WI38 (cell line): ENCODE results near the gene SPRN.

Experiments used
- H3K4me3 ChIP-seq: 2 replicates; pipeline ENCODE4 v1.5.1; 2011; ENCODE audit warnings: low read depth, mild to moderate bottlenecking, control low read depth, low read length
- CTCF ChIP-seq: IDR thresholded peaks from 2 replicates; pipeline ENCODE4 v1.5.1; 2012; ENCODE audit warnings: low read depth, mild to moderate bottlenecking, control low read depth, low read length

The SPRN gene

DNA sequence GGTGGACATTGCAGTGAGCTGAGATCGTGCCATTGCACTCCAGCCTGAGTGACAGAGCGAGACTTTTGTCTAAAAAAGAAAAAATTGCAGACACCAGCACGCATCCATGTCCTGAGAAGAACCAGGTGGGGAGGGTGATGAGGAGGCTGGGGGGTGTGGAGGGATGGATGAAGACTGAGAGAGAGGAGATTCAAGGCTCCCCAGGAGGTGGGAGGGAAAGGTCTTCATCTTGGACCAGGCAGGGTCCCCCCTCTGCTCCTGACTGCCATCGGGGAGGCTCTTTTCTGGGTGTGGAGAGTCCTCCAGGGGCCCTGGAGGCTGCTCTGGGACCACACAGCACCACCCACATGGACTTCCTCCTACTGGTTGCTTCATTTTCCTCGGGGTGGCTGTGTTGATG is 30.8 kb upstream of the SPRN start:
- no peak overlapping the region for H3K4me3 ChIP-seq
- no peak for TF ChIP-seq CTCF

- no peak overlapping the region for H3K4me3 ChIP-seq
- no peak for TF ChIP-seq CTCF
These were observed 29.9 kb upstream of the SPRN start for GRCh38 chr10:133454204-133454893.

DNA sequence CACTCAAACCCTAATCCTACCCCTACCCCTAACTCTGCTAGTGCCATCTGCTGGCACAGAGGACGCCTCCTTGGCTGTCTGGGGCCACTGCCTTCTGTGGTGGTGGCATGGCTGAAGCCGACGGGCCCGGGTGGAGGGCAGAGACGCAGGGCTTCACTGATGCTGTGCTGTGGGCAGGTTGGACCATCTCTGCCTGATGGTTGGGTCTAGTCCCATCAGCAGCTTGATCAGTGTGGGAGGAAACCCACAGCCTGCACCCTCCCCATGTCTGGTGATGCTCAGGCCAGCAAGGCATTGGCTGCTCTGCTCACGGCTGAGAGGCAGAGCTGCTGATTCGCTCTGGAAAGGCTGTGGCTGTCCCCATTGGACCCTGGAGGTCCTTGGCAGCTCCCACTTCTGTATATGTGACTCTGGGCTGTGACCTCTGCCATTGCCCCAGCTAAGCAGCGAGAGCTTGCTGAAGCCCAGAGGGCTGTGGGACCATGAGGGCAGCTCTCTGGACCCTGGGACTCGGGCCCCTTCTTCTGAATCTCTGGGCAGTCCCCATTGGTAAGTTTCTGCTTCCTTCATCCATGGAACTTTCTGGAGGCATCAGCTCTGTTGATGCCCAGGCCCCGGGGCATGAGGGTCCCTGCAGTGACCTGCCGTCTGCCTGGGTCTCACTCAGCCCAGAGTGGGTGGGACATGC is 29.2 kb upstream of the SPRN start, which contains the start of gene SCART1:
SCART1 (plus strand) TSS at position 430 of the 688 bp plus-strand sequence; CDS start at position 483, 53 bp downstream.
- TF ChIP-seq CTCF: no peak
- no peak within 1 kb of the TSS for H3K4me3 ChIP-seq

DNA sequence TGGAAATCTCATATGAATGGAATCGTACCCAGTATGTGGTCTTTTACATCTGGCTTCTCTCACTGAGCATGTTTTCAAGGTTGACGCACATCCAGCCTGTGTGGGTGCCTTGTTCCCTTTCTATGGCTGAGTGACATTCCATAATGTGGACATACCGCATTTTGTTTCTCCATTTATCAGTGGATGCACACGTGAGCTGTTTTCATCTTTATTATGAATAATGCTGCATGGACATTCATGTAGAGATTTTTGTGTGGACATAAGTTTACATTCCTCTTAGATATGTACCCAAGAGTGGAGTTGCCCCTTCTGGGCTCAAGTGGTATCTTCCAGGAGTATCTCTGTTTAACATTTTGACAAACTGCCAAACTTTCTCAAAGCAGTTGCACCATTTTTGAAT is 28.0 kb upstream of the SPRN start:
- TF ChIP-seq CTCF: no peak
- H3K4me3 ChIP-seq: no peak overlapping the region

- no peak overlapping the region for H3K4me3 ChIP-seq
- no peak for TF ChIP-seq CTCF
These were observed 26.9 kb upstream of the SPRN start for GRCh38 chr10:133451346-133451745.

DNA sequence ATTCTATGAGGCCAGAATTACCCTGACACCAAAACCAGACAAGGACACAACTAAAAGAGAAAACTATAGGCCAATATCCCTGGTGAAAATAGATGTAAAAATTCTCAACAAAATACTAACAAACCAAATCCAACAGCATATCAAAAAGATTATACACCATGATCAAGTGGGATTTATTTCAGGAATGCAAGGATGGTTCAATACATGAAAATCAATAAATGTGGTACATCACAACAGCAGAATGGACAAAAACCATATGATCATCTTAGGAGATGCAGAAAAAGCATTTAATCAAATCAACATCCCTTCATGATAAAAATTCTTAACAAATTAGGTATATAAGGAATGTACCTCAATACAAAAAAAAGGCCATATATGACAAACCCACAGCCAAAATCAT is 23.7 kb upstream of the SPRN start:
- no peak overlapping the region for H3K4me3 ChIP-seq
- TF ChIP-seq CTCF: no peak

GRCh38 chr10:133446979-133447378 is 22.6 kb upstream of the SPRN start:
- no peak overlapping the region for H3K4me3 ChIP-seq
- TF ChIP-seq CTCF: no peak
